Measurements from ENCODE around the gene GALNTL6. TPM values are rescaled to one million over a fixed set of nuclear protein-coding genes. Genes with fewer than 3 reads are reported as not detected.

Gene GALNTL6
- total RNA-seq, 6 donors from 2014 or later = 0.26 to 18.9 TPM; not detected in 4

GRCh38 chr4:172919269-172919668 lies 1106.1 kb downstream of the GALNTL6 start:
- Histone ChIP-seq H3K36me3 (no peaks in the 10 kb centered on the region), H3K27me3 (no peaks in the 10 kb centered on the region), H3K4me3 (no peak overlapping the region), H3K9me3 (no peaks in the 10 kb centered on the region), H3K4me1 (no peaks in the 10 kb centered on the region), H3K27ac (no peak overlapping the region)
- ATAC-seq (ENCODE audit: low FRiP score in 2 of 2) (no peak), DNase-seq (no peak)
- TF ChIP-seq POLR2A (IDR thresholded peaks at IDR 0.05) = no peak
- TF ChIP-seq EP300 (IDR thresholded peaks at IDR 0.05) = no peak
- TF ChIP-seq, protein P1, sequence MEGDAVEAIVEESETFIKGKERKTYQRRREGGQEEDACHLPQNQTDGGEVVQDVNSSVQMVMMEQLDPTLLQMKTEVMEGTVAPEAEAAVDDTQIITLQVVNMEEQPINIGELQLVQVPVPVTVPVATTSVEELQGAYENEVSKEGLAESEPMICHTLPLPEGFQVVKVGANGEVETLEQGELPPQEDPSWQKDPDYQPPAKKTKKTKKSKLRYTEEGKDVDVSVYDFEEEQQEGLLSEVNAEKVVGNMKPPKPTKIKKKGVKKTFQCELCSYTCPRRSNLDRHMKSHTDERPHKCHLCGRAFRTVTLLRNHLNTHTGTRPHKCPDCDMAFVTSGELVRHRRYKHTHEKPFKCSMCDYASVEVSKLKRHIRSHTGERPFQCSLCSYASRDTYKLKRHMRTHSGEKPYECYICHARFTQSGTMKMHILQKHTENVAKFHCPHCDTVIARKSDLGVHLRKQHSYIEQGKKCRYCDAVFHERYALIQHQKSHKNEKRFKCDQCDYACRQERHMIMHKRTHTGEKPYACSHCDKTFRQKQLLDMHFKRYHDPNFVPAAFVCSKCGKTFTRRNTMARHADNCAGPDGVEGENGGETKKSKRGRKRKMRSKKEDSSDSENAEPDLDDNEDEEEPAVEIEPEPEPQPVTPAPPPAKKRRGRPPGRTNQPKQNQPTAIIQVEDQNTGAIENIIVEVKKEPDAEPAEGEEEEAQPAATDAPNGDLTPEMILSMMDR (IDR thresholded peaks at IDR 0.05) = no peak
- TF ChIP-seq POLR2AphosphoS5 (IDR thresholded peaks at IDR 0.05) = no peak
- 94 to 96% methylated on average over 5 of the region's 5 CpGs for WGBS, 2 donors

DNA sequence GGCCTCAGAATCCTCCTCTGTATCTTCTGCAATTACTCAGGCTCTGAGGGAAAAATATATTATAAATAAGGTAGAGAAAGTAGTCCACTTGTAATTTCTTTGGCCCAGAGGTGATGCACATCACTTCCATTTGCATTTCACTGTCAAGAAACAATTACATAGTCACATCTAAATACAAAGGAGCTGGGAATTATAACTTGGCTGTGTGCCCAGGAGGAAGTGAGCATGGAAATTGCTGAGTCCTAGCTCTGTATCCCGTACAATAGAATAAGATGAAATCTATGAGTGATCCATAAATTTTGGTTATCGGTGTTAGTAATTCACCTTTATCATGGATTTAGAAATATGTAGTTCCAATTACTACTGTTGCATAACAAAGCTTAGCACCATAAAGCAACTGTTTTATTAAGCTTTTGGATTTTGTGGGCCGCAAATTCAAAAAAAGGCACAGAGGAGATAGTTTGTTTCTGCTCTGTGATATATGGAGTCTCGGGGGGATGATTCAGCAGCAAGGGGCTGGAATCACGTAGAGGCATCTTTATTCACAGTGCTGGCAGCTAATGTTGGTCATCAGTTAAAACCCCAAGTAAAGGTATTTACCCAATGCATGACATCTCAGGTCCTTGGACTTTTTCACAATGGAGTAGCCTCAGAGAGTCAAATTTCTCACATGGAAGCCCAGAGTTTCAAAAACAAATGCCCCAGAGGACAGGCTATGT lies 1114.1 kb downstream of the GALNTL6 start:
- no peaks in the 10 kb centered on the region for H3K36me3 ChIP-seq
- no peak overlapping the region for H3K27ac ChIP-seq
- no peak overlapping the region for H3K4me3 ChIP-seq
- no peaks in the 10 kb centered on the region for H3K4me1 ChIP-seq
- ATAC-seq (ENCODE audit: low FRiP score in 2 of 2) (no peak), DNase-seq (no peak)
- TF ChIP-seq, protein P1 (IDR thresholded peaks at IDR 0.05) = no peak
- no peak for TF ChIP-seq POLR2AphosphoS5 (IDR thresholded peaks at IDR 0.05)
- TF ChIP-seq POLR2A (IDR thresholded peaks at IDR 0.05) = no peak
- no peak for TF ChIP-seq EP300 (IDR thresholded peaks at IDR 0.05)
- H3K9me3 ChIP-seq = no peaks in the 10 kb centered on the region
- H3K27me3 ChIP-seq = no peaks in the 10 kb centered on the region
- WGBS, 2 donors = 69 to 87% methylated on average over 5 of the region's 5 CpGs

DNA sequence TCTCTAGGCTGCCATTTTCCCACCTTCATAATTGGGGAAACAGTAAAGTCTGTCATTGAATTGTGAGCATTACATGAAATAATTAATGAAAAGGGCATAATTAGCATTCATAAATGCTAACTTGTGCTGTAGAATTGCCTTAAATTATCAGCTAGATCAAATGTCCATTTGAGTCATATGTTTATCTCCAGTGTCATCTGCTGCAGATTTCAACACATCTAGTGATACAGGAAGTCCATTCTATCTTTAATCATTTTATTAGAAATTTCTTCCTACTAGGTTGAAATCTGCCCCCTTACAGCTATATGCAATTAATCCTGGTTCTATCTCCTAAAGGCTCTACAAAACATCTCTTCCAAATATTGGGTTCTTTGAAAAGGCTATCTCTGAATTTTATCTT lies 1115.1 kb downstream of the GALNTL6 start:
- TF ChIP-seq POLR2A (IDR thresholded peaks at IDR 0.05) (no peak), EP300 (IDR thresholded peaks at IDR 0.05) (no peak), POLR2AphosphoS5 (IDR thresholded peaks at IDR 0.05) (no peak)
- TF ChIP-seq, protein P1 (IDR thresholded peaks at IDR 0.05) = no peak
- no peak overlapping the region for H3K4me3 ChIP-seq
- H3K9me3 ChIP-seq = no peaks in the 10 kb centered on the region
- no peaks in the 10 kb centered on the region for H3K27me3 ChIP-seq
- no peak for DNase-seq
- no peak overlapping the region for H3K27ac ChIP-seq
- no peaks in the 10 kb centered on the region for H3K36me3 ChIP-seq
- no peak for ATAC-seq (ENCODE audit: low FRiP score in 2 of 2)
- H3K4me1 ChIP-seq = no peaks in the 10 kb centered on the region

DNA sequence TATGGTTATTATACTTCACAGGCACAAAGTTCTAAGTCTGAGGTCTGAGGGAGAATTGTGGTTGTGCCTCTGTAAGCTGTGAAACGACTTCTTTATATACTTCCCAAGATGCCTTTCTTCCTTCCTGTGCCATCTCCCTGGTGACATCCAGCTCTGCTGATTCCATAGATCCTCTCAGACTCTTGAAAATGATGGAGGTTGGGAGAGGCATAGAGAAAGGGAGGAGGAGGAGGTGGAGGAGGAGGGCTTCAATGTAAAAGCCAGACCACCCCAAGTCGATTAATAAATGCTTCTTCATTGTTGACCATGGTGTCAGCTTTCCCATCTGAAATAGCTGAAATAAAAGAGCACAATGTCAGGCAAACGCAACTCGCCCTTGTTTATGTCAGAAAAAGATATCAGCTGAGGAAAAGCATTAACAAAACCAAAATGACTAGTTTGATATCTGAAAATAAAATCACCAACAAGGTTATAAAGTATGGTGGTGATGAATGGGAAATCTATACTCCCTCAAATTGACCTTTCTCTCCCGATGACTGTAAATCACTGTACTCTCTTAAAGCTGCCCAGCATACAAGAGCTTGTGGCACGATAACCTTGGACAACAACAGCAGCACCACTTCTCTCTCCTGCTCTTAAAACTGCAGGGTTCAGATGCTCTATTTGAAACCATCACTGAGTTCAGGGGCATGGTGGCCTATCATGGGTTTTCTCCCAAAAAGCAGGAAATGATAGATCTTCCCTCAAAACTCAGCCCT lies 1125.0 kb downstream of the GALNTL6 start:
- TF ChIP-seq POLR2AphosphoS5 (IDR thresholded peaks at IDR 0.05) (no peak), POLR2A (IDR thresholded peaks at IDR 0.05) (no peak), EP300 (IDR thresholded peaks at IDR 0.05) (no peak)
- TF ChIP-seq, protein P1 (IDR thresholded peaks at IDR 0.05) = no peak
- H3K27ac ChIP-seq = no peak overlapping the region
- 75 to 76% methylated on average over 6 of the region's 6 CpGs for WGBS, 2 donors
- no peaks in the 10 kb centered on the region for H3K4me1 ChIP-seq
- H3K36me3 ChIP-seq = no peaks in the 10 kb centered on the region
- ATAC-seq (ENCODE audit: low FRiP score in 2 of 2) = no peak
- H3K9me3 ChIP-seq = no peaks in the 10 kb centered on the region
- H3K4me3 ChIP-seq = no peak overlapping the region
- no peaks in the 10 kb centered on the region for H3K27me3 ChIP-seq
- no peak for DNase-seq
